Stimulated activated CD8-positive, alpha-beta memory T cell treated with anti-CD3 and anti-CD28 coated beads, Interleukin-15, amount 100 ng/mL, for 24 hours (primary cell): ENCODE results near the gene CCDC93.

ENCODE experiments used
- DNase-seq: peaks from one replicate; pipeline ENCODE4 v3.0.0-alpha.2; 2020; ENCODE audit warnings: low read depth

CCDC93 gene

DNA sequence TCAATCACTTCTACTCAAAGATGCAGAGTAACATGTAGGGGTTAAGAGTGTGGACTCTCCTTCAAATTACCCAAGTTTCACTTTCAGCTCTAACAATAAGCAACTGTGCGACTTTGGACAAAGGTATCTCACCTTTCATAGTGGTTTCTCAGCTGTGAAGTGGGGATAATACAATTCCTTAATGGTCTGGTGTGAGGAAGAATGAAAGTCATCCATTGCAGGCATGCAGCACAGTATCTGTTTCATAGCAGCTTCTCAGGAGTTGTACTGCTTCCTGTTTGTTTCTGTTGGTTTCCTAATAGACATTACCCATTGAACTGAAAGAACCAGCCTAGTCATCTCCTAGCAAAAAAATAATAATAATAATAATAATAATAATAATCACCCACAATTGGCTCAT lies 125.0 kb downstream of the CCDC93 start:
- DNase-seq = no peak

DNA sequence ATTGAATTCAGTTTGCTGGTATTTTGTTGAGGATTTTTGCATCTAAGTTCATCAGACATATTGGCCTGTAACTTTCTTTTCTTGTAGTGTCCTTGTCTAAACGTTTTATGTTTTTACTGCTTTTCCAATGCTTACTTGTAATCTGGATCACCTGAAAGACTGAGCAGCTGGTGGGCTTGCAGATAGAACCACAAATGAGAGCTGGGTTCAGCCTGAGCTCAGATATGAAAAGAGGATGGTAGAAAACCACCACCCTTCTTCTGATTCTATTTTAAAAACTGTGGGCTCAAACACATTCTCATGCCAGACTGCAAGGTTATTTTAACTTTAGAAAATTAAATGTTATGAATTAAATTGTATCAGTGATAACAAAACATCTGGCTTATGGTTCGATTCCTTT lies 128.6 kb downstream of the CCDC93 start:
- DNase-seq = no peak

DNA sequence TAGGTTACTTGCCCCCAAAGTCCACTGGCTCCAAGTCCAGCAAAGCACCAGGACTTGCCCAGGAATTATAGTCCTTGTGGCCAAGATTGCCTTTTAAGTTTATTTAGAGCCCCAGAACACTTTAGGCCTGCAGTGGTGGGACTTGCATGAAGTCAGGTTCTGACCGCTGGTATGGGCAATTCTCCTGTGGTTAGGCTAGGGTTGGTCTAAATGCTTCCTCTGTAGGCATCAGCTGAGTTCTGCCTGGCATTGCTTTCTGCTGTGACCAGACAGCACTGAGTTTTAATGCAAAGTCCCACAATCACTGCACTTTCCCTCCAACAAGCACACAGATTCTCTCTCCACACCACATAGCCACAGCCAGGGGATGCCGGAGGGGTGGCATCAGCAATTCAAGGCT lies 134.9 kb downstream of the CCDC93 start:
- DNase-seq = no peak

DNA sequence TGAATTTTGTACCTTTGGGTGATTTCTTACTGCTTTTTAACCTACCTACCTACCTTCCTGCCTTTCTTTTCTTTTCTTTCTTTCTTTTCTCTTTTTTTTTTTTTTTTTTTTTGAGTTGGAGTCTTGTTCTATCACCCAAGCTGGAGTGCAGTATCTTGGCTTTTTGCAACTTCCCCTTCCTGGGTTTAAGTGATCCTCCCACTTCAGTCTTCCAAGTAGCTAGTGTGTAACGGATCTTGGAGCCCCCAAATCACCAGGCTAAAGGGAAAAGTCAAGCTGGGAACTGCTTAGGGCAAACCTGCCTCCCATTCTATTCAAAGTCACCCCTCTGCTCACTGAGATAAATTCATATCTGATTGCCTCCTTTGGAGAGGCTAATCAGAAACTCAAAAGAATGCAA lies 138.1 kb downstream of the CCDC93 start:
- no peak for DNase-seq
